Fibroblast of mammary gland (primary cell): Measurements from ENCODE around the gene AKAP10.
A peak's percentile ranks its signal among the peaks of the same experiment; 100 is the strongest.

ENCODE experiments used
- DNase-seq: peaks from one replicate; pipeline ENCODE4 v3.0.0-alpha.2; 2010; ENCODE audit warnings: low read depth
- H3K4me3 ChIP-seq: 2 replicates; pipeline ENCODE4 v1.5.1; 2011; ENCODE audit warnings: low read depth, mild to moderate bottlenecking, low read length, moderate library complexity; ENCODE audit not compliant: control insufficient read depth
- TF ChIP-seq, protein P1 (sequence below): conservative IDR thresholded peaks from 2 replicates; pipeline ENCODE4 v1.5.1; 2011; ENCODE audit warnings: low read depth, low read length, inconsistent platforms; ENCODE audit not compliant: control insufficient read depth, insufficient read depth

The AKAP10 gene

DNA sequence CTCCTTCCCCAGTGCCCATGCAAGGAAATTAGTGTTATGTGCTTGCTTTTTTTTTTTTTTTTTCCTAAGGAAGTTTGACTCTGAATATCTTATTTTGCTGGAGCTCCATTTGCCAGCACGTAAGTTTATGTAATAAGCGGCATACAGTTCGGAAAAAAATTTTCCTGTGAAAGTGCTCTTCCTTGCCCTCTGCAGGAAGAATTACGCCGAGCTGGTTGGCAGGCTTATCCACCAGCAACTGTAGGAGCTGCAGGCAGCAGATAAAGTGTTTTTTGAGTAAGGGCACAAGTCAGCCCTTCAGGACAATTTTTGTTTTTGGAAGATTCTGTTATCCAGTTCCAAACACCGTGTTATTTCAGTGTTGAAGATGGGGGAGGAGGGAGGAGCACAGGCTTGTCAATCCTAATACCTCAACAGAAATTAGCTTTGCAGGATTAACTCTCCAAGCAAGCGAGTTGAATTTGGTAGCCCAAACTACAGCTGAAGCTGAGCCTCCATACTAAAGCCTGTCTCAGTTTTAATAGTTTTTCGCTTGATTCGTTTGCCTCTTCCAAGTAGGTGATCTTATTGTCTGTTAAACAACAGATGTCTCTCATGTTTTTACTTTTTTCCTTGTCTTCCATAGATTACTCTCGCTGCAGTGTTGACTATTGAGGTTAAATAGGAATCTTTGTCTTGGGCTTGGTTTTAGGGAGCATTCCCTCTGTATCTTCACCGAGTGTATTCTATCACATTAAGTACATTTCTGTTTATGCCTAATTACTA, 32.7 kb upstream of the AKAP10 start:
- TF ChIP-seq, protein P1, sequence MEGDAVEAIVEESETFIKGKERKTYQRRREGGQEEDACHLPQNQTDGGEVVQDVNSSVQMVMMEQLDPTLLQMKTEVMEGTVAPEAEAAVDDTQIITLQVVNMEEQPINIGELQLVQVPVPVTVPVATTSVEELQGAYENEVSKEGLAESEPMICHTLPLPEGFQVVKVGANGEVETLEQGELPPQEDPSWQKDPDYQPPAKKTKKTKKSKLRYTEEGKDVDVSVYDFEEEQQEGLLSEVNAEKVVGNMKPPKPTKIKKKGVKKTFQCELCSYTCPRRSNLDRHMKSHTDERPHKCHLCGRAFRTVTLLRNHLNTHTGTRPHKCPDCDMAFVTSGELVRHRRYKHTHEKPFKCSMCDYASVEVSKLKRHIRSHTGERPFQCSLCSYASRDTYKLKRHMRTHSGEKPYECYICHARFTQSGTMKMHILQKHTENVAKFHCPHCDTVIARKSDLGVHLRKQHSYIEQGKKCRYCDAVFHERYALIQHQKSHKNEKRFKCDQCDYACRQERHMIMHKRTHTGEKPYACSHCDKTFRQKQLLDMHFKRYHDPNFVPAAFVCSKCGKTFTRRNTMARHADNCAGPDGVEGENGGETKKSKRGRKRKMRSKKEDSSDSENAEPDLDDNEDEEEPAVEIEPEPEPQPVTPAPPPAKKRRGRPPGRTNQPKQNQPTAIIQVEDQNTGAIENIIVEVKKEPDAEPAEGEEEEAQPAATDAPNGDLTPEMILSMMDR, result peak; percentile 64
- H3K4me3 ChIP-seq, result peak overlapping the region; percentile 34
- peak; percentile 61 for DNase-seq

GRCh38 chr17:20009302-20010098, 31.9 kb upstream of the AKAP10 start, which contains the start of gene SPECC1:
TSS of gene SPECC1 (plus strand) at chr17:20009359. CDS start at chr17:20096652, 87,293 bp downstream.
- peak; percentile 45 for DNase-seq
- peak within 1 kb of the TSS; percentile 75 for H3K4me3 ChIP-seq
- TF ChIP-seq, protein P1, result peak; percentile 44

- H3K4me3 ChIP-seq, result peak overlapping the region; percentile 75
- DNase-seq, result no peak
- TF ChIP-seq, protein P1, result no peak
Observed at GRCh38 chr17:20009052-20009301, 31.3 kb upstream of the AKAP10 start.

DNA sequence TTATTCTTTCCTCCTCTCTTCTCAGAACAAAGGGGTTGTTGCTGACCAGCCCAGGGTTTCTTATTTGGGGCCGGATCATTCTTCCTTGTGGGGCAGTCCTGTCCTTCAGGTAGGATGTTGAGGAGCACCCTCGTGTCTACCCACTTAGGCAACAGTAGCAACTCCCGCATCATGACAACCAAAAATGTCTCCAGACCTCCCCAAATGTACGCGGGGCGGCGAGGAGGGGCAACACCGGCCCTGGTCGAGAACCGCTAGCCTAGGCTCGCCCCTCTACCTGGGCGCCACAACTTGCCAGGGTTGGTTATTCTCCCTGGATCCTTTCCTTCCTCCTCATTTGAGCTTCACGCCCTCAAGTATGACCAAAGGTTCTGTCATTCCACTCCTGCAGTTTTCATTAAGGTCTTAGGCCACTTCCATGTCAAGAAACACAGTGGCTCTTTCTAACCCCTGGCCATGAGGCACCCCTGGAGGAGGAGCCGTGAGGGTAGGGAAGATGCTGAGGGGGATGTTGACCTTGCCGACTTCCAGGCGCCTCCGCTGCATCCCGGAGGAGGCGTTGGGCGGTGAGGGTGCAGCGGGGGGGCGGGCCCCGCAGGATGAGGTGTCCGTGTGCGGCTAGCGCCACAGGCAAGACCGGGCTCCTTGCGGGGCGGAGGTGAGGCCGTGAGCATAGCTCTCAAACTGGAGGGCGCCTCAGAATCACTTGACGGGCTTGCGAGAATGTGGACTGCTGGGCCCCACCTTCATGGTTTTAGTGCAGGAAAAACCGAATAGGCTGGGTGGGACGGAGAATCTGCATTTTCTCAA, 30.8 kb upstream of the AKAP10 start:
- TF ChIP-seq, protein P1, result no peak
- peak; percentile 15 for DNase-seq
- H3K4me3 ChIP-seq, result peak overlapping the region; percentile 75

GRCh38 chr17:19996502-19996901, 18.9 kb upstream of the AKAP10 start:
- no peak for DNase-seq
- no peak overlapping the region for H3K4me3 ChIP-seq
- TF ChIP-seq, protein P1, result no peak

DNA sequence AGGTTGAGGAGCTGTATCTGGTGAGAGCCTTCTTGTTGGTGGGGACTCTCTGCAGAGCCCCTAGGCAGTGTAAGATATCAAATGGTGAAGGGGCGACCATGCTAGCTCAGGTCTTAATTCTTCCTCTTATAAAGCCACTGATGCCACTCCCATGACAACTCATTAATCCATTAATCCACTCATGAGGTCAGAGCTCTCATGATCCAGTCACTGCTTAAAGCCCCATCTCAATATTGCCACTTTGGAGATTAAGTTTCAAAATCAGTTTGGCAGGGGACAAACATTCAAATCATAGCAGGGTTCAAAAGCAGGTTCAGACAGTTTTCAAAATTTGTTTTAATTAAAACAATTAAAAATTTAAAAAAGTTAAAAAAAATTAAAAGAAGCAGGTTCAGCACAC, 18.5 kb upstream of the AKAP10 start:
- DNase-seq, result no peak
- TF ChIP-seq, protein P1, result no peak
- no peak overlapping the region for H3K4me3 ChIP-seq
